Measurements from ENCODE around the gene RDX.
"Not testable (repeated sequence)": the region's sequence is repeated elsewhere in the genome, so short reads cannot be mapped to it uniquely, and the experiment has no call there.

DNA sequence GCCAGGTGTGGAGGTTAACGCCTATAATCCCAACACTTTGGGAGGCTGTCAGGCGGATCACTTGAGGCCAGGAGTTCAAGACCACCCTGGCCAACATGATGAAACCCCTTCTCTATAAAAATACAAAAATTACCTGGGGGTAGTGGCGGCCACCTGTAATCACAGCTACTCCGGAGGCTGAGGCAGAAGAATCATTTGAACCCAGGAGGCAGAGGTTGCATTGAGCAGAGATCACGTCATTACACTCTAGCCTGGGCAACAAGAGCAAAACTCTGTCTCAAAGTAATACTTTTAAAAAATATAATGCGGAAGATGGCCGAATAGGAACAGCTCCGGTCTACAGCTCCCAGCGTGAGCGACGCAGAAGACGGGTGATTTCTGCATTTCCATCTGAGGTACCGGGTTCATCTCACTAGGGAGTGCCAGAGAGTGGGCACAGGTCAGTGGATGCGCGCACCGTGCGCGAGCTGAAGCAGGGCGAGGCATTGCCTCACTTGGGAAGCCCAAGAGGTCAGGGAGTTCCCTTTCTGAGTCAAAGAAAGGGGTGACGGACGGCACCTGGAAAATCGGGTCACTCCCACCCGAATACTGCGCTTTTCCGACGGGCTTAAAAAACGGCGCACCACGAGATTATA lies 87.6 kb downstream of the RDX start:
- TF ChIP-seq, protein P1, sequence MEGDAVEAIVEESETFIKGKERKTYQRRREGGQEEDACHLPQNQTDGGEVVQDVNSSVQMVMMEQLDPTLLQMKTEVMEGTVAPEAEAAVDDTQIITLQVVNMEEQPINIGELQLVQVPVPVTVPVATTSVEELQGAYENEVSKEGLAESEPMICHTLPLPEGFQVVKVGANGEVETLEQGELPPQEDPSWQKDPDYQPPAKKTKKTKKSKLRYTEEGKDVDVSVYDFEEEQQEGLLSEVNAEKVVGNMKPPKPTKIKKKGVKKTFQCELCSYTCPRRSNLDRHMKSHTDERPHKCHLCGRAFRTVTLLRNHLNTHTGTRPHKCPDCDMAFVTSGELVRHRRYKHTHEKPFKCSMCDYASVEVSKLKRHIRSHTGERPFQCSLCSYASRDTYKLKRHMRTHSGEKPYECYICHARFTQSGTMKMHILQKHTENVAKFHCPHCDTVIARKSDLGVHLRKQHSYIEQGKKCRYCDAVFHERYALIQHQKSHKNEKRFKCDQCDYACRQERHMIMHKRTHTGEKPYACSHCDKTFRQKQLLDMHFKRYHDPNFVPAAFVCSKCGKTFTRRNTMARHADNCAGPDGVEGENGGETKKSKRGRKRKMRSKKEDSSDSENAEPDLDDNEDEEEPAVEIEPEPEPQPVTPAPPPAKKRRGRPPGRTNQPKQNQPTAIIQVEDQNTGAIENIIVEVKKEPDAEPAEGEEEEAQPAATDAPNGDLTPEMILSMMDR (IDR thresholded peaks at IDR 0.05; ENCODE audit: low read length): not testable (repeated sequence)
- TF ChIP-seq EZH2 (IDR thresholded peaks at IDR 0.05; ENCODE audit: borderline replicate concordance, low read length): not testable (repeated sequence)

All from OCI-LY1 (cell line).